K562 (cell line): ENCODE data around the gene FIS1. TPM values are rescaled to one million over a fixed set of nuclear protein-coding genes. Genes with fewer than 3 reads are reported as not detected.
"Not testable (repeated sequence)": the region's sequence is repeated elsewhere in the genome, so short reads cannot be mapped to it uniquely, and the experiment has no call there.

Experiments used
- CBFA2T2 ChIP-seq: fragments of 450-650 bp; conservative IDR thresholded peaks from 2 replicates; pipeline ENCODE4 v1.6.1; 2017; ENCODE audit warnings: mild to moderate bottlenecking
- CTBP1 ChIP-seq: fragments of 450-650 bp; IDR thresholded peaks from 2 replicates; pipeline ENCODE4 v1.6.1; 2016; ENCODE audit warnings: borderline replicate concordance
- GMEB1 ChIP-seq: fragments of 250-450 bp; sonication (Bioruptor Pico); IDR thresholded peaks from 2 replicates; pipeline ENCODE4 v1.4.0; 2020; ENCODE audit warnings: mild to moderate bottlenecking
- MEF2D ChIP-seq: conservative IDR thresholded peaks from 2 replicates; pipeline ENCODE4 v1.6.1; 2016; ENCODE audit warnings: low read depth, missing genetic modification characterization, missing compliant biosample characterization
- REST ChIP-seq, 2 experiments: fragments of 450-650 bp; formaldehyde crosslinking in 1 of 2; IDR thresholded peaks; 2 replicates each; pipeline versions ENCODE4 v1.4.0 to v1.6.1; 2014 to 2020; ENCODE audit warnings: mild to moderate bottlenecking in 2 of 2, borderline replicate concordance in 1 of 2, low read depth in 1 of 2
- polyA plus RNA-seq, 8 experiments: library from polyadenylated mRNA; depleted of rRNA in 4 of 8; stranded (reverse) in 5 of 8; unstranded in 3 of 8; fragments of >200 nt; fragmentation: Nextera tagmentation in 2 of 8; fragmentation: Illumina TruSeq in 1 of 8; extraction: Ambion mirVana in 2 of 8; extraction: Trizol in 1 of 8; gene quantifications; 2 replicates each; pipeline versions ENCODE4 v1.2.1 to v1.2.3, GENCODE V29; 2011 to 2014; ENCODE audit warnings: inconsistent platforms in 1 of 8, missing spikeins in 1 of 8
- total RNA-seq, 7 experiments: library from RNA; depleted of rRNA in 6 of 7; stranded (reverse); fragments of >200 nt in 6 of 7; fragmentation: Illumina TruSeq in 2 of 7; extraction: Trizol in 2 of 7; gene quantifications; 2 replicates each; pipeline versions ENCODE4 v1.2.1 to v1.2.3, GENCODE V29; 2011 to 2021; ENCODE audit warnings: low replicate concordance in 1 of 7

FIS1 gene
- total and polyA plus RNA-seq, 9 of the 15 experiments (the other 6 are each of a cell fraction or from before 2014, with no cell fraction given), result 86.0 to 257 (median 144) TPM

GRCh38 chr7:101264102-101264706 is 19.3 kb upstream of the FIS1 start (continued):
- TF ChIP-seq GMEB1, result peak; percentile 10; the same call in 1 of the 2 replicates
- TF ChIP-seq MEF2D (tag), result 0 out of 2 replicates have a peak, but pooled peaks have one; percentile 17
- 0 out of 2 replicates have a peak, but pooled peaks have one; percentile 8 for TF ChIP-seq CBFA2T2
- peak; percentile 44; the same call in 1 of the 2 replicates for TF ChIP-seq CTBP1
- TF ChIP-seq REST (IDR thresholded peaks at IDR 0.05; ENCODE audit: borderline replicate concordance), result peak; percentile 30; the same call in 1 of the 2 replicates
- TF ChIP-seq REST (CRISPR knock-in tag; IDR thresholded peaks at IDR 0.05; ENCODE audit: low read depth), result not testable (repeated sequence)
